GM18519 (cell line): Measurements from ENCODE around the gene OR2J3.
"Not testable (repeated sequence)": the region's sequence is repeated elsewhere in the genome, so short reads cannot be mapped to it uniquely, and the experiment has no call there.

Experiments used
- ATAC-seq: cut with Tn5 transposase; IDR thresholded peaks from one replicate; pipeline ENCODE4 v1.9.1; 2021; ENCODE audit warnings: mild to moderate bottlenecking, moderate library complexity; ENCODE audit not compliant: unreplicated experiment, low FRiP score

The OR2J3 gene

GRCh38 chr6:29159922-29160321, 52.1 kb downstream of the OR2J3 start:
- not testable (repeated sequence) for ATAC-seq
